Neural cell (in vitro differentiated cells): ENCODE results near the gene NPAS4.

Experiments
- CTCF ChIP-seq: fragments of 450-650 bp; IDR thresholded peaks from 2 replicates; pipeline ENCODE4 v1.5.1; 2014; ENCODE audit warnings: antibody characterized with exemption, mild to moderate bottlenecking, moderate library complexity; ENCODE audit not compliant: poor library complexity, severe bottlenecking
- POLR2AphosphoS5 ChIP-seq: IDR thresholded peaks from 2 replicates; pipeline ENCODE4 v1.6.1; 2012

- TF ChIP-seq POLR2AphosphoS5 = no peak
- TF ChIP-seq CTCF = no peak
Observed at GRCh38 chr11:66468691-66469090, 47.9 kb downstream of the NPAS4 start.
